TTC549 (cell line): ENCODE measurements around the gene ZBTB42.

ENCODE experiments used
- FAIRE-seq: peaks from 2 replicates; lab custom pipeline; 2012; peaks lifted over from hg19 to GRCh38; lab: Jason Lieb, UNC

The ZBTB42 gene

DNA sequence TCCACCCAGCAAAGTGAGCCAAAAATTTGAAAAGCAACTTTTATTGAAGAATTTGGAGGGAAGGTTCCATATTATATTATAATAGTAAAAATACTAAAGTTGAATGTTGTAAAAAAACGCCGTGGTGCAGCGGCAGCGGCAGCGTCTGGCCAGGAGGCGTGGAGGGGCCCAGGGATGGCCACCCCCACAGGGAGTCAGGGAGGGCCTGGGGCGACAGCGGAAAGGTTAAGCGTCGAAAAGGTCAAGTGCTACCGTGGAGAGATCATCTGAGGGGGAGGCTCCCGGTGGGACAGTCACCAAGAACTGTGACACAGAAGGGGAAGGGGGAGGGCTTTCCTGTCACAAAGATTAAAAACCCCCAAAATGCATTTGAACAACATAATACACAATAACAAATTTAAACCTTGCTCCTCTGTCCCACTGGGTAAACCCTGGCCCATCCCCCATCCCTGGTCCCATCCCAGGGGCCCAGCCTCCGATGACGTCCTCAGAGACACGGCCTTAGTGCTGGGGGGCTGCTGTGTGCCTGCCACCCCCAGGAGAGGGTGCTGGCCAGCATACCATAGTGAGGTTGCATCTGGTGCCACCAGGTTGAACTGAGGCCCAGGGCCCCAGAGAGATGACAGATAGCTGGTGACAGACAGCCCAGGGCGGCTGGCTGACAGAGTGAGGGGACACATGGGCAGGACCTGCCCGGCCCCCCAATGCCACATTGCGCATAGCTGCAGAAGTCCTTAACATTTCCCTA, 31.4 kb upstream of the ZBTB42 start:
- no peak for FAIRE-seq

DNA sequence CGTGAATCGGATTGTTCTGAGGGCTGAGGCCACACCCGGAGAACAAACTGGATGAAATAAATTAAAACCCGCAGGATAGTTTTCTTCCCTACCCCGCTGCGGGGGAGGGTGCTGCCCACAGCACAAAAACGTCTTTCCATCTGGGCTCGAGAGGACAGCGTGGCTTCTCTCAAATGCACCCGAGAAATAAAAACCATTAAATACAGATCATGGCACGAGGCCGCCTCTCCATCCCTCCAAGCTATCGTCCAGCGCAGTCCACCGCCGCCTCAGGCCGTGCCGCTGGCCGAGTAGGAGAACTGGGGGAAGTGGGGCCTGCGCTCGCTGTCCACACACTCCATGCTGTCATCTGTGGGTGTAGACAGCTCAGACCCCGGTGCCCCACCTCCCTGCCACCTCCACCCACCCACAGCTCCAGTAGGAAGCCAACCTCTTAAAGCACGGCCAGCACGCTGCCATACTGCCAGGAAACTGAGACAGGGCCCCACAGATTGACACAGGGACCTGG, 30.8 kb upstream of the ZBTB42 start:
- no peak for FAIRE-seq

DNA sequence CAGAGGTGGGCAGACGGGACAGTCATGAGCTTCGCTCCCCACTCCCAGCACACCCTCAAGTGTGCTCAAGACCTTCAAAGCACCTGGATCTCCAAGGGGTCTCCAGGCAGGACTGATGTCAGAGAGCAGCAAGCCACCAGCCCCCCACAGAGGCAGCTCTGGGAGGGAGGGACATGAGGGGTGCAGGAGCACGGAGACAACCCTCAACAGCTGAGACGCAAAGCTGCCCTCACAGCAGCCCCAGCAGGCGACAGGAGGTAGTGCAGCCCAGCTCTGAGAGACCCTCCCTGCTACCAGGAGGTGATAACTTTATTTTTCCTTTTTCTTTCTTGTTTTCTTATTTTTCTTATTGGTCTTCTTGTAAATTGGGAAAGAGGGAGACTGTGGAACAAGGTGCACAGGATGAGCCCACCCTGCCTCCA, 30.0 kb upstream of the ZBTB42 start:
- FAIRE-seq: no peak

DNA sequence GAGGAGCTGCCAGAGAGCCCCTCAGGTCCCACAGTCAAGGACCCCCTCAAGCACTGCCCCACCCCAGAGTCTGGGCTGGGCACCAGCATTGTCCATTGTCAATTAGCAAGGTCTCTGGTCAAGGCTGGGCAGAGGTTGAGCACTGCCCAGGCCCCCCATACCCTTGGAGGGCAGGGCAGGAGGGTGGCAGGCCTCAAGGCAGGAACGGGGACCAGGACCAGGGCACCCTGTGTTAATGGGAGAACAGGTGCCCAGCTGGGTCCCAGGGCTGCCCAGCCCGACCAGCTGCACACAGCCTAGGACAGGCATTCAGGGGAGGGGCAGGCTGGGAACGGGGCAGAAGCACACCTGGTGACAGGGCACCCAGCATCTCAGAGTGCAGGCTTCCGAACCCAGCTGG, 29.5 kb upstream of the ZBTB42 start:
- no peak for FAIRE-seq

DNA sequence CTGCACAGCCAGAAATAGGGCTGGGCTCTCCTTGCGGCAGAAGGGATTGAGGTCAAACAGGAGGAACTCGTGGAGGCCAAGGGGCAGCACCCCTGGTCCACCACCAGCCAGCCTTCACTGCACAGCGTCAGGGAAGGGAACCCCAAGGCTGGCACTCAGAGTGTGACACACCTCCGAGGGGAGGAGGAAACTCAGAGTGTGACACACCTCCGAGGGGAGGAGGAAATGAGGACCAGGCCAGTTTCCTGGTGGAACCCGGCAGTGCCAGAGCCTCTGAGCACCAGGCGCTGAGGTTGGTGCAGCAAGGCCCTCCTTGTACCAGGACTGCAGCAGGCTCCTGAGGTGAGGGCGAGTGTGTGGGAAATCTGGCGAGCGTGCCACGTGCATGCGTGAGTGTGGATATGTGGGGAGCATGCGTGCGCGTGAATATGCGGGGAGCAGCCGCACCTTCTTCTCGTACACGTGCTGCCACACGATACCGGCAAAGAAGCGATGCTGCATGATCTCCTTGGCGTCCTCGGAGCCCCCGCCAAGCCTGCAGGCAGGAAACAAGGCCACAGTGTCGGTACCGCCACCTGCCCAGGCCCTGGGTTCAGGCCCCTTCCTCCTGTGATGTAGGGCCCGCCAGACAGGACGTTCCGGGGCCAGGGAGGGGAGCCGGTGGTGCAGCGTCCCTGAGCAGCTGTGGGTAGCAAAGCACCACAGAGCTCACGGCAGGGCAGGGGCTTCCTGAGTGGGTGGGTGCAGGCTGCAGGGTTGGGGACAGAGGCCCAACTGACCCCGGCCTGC, 28.8 kb upstream of the ZBTB42 start:
- FAIRE-seq: no peak

DNA sequence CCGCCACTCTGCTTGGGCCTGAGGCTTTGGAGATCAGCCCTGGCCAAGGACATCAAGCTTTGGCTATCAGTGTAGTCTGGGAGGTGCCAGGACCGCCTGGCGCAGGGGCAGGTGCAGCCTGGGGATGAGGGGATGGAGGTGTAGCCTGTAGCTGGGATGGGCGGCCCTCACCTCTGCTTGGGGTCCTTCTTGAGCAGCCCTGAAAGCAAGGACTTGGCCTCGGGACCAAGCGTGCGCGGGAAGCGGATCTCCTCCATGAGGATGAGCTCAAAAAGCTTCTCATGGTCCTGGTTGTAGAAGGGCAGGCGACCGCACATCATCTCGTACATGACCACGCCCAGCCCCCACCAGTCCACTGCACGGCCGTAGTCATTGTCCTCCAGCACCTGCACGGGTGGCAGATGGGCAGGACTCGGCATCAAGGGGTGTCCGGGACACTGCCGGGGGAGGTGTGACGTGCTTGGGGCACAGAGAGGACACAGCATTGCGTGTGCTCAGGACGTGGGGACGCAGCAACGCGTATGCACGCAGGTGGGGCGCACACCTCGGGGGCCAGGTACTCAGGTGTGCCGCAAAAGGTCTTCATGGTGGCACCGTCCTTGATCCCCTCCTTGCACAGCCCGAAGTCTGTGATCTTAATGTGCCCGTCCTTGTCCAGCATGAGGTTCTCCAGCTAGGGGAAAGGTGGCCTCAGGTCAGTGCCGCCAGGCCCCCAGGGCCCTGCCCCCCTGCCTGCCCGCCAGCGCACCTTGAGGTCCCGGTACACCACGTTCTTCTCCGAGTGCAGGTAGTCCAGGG, 28.0 kb upstream of the ZBTB42 start:
- no peak for FAIRE-seq

DNA sequence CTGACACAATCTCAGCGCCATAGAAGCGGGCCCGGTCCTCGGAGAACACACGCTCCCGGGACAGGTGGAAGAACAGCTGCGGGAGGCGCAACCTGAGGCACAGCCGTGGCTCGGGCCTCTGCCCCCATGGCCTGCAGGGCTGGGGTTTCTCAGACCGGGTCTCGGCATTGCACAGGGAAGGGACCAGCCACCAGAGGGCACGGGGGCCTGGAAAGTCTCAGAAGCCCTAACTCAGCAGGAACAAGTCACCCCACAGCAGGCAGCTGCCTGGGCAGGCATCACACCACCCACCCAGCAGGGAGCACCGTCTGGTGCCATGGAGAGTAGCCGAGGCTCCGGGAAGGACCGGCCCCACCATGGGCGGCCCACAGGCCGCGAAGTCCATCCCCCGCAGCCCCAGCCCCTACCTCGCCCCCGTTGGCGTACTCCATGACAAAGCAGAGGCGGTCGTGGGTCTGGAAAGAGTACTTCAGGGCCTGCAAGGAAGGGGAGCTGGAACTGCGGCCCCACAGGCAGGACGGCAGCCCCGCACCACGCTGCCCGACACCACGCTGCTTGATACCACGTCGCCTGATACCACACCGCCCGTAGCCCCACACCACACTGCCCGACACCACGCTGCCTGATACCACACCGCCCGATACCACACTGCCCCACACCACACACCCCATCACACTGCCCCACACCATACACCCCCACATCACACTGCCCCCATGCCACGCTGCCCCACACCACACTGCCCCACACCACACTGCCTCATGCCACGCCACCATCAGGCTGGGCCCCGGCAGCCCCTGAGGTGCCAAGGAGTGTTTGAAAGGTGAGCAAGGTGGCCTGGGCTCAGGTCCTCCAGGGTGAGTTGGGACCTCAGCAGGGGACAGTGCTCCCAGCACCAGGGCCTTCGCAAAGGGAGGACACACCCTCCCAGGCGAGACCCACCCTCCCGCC, 27.1 kb upstream of the ZBTB42 start:
- no peak for FAIRE-seq

DNA sequence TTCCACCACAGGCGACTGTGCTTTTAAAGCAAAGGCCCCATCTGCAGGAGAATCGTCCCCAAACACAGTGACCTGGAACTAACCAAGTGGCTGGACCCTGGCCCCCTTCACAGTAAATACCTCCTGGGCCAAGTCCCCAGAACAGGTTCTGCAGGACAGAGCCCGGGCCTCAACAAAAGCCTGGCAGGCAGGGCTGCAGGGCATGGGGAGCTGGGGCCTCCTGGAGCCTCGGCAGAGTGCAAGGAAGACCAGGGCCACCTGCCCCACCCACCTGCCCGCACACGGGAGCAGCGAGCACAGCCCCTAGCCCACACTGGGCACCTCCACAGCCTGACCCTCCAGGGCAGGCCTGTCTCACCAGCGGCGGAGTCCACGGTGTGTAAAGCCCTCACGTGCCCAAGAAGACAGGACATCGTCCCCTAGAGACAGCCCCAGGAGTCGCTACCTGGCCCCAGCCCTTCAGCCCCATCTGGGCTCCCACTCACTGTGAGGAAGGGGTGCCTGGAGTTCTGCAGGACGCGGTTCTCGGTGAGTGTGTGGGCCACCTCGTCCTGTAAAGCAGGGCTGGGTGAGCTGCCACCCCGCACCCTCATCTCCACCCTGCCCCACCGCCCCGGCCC, 26.3 kb upstream of the ZBTB42 start:
- FAIRE-seq: no peak

DNA sequence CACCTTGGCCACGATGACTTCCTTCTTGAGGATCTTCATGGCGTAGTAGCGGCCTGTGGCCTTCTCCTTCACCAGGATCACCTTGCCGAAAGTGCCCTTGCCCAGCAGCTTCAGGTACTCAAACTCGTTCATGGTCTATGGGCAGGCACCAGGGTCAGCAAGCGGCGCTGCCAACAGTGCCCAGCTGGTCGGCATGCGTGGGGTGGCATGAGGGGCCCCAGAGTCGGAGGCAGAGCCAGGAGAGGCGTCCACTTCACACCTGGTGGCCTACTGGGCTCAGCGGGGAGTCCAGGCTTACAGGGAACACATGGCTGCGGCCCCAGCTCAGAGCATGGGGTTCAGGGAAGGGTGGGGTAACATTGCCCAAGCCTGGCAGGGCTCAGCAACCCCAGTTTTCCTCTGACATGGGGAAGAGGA, 25.8 kb upstream of the ZBTB42 start:
- no peak for FAIRE-seq

DNA sequence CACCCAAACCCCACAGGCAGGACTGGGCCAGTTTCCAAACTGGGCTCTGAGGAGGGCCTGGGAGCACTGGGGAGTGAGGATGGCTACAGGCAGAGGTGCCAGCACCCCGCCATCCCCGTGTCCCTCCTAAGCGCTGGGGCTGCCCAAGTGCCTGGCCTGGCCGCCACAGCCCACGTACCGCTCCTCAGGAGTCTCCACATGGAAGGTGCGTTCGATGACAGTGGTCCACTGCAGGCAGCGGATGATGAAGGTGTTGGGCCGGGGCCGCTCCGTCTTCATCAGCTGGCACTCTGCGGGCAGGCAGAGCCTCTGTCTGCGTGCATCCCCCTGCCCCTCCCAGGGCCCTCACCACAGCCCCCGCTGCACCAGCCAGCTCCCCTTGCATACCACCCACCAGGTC, 24.4 kb upstream of the ZBTB42 start:
- FAIRE-seq: no peak

DNA sequence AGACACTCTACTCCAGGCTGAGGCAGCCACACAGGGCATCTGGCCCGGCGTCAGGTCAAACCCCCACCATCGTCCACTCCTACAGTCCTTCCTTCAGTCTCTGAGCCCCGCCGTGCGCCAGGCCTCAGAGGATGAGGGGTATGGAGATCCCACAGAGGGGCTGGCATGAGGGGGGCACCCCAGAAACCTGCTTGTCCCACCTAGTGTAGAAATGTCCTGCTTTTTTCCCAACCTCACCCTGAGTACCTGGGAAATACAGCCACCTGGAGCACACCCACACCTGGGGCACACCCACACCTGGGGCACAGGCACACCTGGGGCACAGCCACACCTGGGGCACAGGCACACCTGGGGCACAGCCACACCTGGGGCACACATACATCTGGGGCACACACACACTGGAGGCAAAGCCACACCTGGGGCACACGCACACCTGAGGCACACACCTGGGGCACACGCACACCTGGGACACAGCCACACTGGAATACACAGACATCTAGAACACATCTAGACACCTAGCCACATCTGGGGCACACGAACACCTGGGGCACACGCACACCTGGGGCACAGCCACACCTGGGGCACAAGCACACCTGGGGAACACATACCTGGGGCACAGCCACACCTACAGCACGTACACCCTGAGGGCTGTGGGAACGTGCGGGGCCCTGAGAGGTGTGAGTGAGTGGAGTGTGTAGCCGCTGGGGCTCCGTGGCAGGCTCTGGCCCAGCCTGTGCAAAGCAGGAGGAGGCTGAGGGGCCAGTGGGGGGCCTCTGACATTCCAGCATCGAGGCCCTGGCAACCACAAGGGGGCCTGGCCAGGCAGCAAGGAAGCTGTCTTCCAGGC, 23.7 kb upstream of the ZBTB42 start:
- no peak for FAIRE-seq

DNA sequence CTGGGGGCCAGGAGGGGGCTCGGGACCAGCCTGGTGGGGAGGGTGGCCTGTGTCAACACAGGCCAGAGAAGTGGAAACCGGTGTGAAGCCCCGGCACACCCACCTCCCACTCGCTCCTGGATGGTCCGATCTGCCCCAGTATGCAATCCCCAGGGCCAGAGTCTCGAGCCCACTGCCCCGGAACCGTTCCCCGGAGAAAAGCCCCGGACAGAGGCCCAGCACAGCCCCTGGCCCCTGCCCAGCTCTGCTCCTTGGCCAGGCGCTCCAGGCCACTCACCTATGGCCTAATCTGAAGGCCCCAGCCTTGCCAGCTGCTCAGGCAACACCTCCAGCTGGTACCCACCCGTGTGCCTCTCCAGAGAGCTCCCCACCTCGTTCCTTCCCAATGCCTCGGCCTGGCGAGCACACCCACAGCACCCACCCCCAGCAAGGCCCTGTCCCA, 23.1 kb upstream of the ZBTB42 start:
- no peak for FAIRE-seq

DNA sequence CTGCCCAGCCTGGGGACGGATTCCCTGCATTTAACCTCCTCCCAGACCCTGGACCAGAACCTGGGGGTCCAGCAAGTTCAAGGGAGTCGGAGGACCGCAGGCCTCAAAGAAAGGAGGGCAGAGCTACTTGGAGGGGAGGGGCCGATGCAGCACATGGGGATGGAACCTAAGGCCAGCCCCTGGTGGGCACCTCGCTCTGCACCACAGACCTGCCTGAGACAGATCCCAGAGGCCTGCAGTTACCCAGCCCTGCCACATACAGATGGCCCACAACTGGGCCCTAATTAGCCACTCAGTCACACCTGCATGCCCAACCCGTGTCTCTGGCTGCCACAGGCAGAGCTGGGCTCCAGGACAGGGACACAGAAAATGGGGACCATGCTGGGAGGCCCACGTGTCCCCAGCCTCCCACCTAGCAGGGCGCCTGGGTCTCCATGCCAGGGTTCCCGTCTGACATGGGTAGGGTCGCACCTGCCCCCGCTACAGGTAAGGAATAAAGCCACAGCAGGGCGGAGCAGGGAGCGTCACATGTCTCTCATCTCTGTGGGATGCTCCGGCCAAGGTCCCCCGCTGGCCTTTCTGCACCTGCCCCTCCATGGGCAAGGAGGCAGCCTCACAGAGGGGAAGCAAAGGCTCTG, 22.1 kb upstream of the ZBTB42 start:
- FAIRE-seq: no peak

DNA sequence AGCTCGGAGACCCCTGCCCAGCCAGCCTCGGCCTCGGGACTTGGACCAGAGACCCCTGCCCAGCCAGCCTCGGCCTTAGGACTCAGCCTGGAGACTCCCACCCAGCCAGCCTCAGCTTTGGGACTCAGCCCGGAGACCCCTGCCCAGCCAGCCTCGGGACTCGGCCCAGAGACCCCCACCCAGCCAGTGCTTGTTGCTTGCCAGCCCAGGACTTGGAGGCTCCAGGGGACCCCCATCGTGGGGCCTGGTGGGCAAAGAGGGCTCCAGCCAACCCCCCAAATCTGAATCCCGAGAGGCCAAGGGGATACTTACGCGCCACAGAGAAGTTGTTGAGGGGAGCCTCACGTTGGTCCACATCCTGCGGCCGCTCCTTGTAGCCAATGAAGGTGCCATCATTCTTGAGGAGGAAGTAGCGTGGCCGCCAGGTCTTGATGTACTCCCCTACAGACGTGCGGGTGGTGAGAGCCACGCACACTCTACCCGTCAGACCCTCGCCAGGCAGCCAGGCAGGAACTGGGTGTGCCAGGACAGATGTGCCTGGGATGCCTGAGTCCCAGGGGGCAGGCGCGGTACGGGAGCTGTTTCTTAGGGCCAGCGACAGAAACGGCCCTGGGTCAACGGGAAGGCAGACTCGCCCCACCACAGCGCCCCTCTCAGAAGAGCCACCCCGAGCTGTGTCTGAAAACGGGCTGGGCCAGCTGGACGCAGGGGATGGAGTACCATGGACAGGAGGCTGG, 21.0 kb upstream of the ZBTB42 start:
- no peak for FAIRE-seq

DNA sequence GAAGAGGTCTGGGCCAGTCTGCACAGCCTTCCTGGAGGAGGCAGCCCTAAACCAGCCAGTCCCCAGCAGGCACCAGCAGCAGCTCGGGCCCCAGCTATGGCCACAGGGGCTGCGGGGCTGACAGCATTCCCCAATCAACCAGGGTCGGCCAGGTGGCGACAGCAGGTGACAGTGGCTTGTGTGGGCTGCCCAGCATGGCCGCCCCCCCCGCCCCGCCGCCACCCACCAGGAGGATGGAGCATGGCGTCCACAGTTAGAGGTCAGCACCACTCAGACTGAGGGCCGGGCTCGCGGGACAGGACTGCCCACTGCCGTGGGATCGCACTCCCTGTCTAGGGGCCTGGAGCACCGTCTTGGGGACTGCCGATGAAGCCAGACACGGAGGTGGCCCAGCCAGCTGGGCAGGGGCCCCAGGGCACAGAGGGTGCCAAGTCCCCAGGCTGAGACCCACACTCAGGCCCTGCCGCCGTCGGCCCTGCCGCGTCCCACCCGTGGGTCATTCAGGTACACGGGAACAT, 20.3 kb upstream of the ZBTB42 start:
- no peak for FAIRE-seq

DNA sequence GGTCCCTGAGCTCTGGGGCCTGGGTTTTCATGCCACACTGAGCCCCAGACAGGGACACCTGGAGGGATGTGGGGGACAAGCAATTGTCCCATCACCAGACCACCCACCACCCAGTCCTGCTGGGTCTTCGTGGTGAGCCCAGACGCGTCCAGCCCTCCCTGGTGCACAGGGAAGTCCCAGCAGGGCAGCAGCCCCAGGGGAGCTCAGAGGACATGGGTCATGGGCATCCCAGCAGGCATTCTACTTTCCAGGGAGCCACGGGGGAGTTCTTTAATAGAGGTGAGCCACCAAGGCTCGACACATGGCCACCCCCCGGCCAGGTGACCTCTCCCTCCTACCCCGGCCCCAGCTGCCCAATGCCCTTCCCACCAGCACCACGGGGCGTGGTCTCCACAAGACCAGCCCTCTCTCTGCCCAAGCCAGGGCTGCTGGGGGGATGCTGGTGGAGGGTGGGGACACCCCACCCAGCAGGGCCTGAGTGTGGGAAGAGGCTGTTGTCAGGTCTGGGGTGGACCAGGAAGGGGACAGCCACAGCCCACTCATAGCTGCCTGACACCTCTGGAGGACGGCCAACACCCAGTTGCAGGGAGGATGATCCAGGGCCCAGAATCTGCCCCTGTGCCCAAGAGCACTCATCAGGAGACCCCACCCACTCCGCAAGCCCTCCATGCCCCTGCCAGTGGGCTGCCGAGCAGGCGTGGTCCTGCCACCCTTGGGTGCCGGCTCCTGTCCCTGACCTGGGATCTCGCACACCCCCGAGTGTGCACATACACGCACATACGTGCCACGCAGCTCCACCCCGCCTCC, 19.4 kb upstream of the ZBTB42 start:
- FAIRE-seq: no peak

DNA sequence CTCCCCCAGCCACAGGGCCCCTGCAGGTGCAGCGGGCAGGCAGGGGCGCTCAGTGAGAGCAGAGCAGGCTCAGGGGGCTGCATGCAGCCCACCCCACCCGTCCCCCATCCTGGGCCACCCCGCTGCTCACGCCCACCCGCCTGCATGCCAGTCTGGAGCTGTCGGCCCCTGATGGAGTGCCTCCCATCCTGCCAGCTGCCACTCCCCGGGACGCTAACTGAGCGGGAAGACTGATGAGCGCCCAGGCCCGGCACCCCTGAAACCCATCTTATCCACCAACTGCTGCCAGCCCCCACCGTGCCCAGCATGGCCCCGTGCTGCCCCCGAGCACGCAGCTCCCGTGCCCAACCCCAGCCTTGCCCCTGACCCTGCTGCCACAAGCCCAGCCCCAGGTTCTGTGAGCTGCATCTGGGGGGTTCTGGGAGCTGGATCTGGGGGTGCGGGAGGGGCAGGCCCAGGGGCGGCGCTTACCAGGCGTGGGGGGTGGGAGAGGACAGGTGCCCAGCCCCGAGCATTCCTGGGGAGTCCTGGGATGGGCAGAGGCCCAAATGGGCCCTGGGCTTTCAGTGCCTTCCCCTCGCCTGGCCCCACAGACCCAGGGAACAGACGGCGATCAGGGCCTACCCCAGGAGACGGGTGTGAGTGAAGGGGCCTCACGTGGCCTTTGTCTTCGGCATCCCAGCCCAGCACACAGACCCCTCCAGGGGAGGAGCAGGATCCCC, 18.7 kb upstream of the ZBTB42 start:
- no peak for FAIRE-seq
